ENCODE data around the gene TF.

DNA sequence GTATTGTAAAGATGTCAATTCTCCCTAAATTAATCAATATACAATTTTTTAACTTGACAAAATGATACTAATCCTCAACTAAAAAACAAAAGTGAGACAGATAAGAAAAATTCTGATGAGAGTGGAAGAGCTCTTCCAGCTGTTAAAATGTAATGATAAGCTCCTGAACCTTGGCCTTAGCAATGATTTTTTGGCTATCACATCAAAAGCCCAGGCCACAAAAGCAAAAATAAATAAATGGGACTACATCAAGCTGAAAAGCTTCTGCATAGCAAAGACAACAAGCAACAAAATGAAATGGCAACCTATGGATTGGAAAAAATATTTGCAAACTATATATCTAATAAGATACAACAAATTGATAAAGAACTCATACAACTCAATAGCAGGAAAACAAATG is 35.4 kb downstream of the TF start:
- no peak for TF ChIP-seq CTCF (IDR thresholded peaks at IDR 0.05)
- no peak for TF ChIP-seq POLR2A (IDR thresholded peaks at IDR 0.05)
